Measurements from ENCODE around the gene MRAS.
"Not testable (repeated sequence)": the region's sequence is repeated elsewhere in the genome, so short reads cannot be mapped to it uniquely, and the experiment has no call there.

- TF ChIP-seq CTCF (conservative IDR thresholded peaks at IDR 0.05; ENCODE audit: low read depth, low read length); EZH2 (IDR thresholded peaks at IDR 0.05; ENCODE audit: borderline replicate concordance, low read depth, low read length, poor library complexity, severe bottlenecking): not testable (repeated sequence)
Observed at GRCh38 chr3:138426754-138427153, 78.4 kb downstream of the MRAS start.

Data from A673 (cell line).